Activated CD4-positive, alpha-beta T cell treated with anti-CD3 and anti-CD28 coated beads, Interleukin-2, amount 50 U/mL, for 1 hour (primary cell): ENCODE results near the gene SLC24A2.
"Not testable (repeated sequence)": the region's sequence is repeated elsewhere in the genome, so short reads cannot be mapped to it uniquely, and the experiment has no call there.

ENCODE experiments used
- DNase-seq: peaks from one replicate; pipeline ENCODE4 v3.0.0-alpha.2; 2020

SLC24A2 gene

GRCh38 chr9:19788614-19789271, at the start of gene SLC24A2:
Gene SLC24A2 (minus strand): TSS chr9:19789037.
- no peak for DNase-seq

GRCh38 chr9:19833331-19833730, 44.5 kb upstream of the SLC24A2 start:
- DNase-seq = not testable (repeated sequence)

- no peak for DNase-seq
Observed at GRCh38 chr9:19830796-19831195, 42.0 kb upstream of the SLC24A2 start.

GRCh38 chr9:19828576-19829109, 39.8 kb upstream of the SLC24A2 start:
- DNase-seq = no peak

- no peak for DNase-seq
Observed at GRCh38 chr9:19816769-19817168, 27.9 kb upstream of the SLC24A2 start.

GRCh38 chr9:19812194-19812593, 23.4 kb upstream of the SLC24A2 start:
- DNase-seq = no peak

- no peak for DNase-seq
Observed at GRCh38 chr9:19809422-19810269, 20.8 kb upstream of the SLC24A2 start.

- no peak for DNase-seq
Observed at GRCh38 chr9:19807182-19807892, 18.5 kb upstream of the SLC24A2 start.

GRCh38 chr9:19804431-19804830, 15.6 kb upstream of the SLC24A2 start:
- DNase-seq = no peak

- DNase-seq = no peak
Observed at GRCh38 chr9:19800884-19801283, 12.0 kb upstream of the SLC24A2 start.

GRCh38 chr9:19799784-19800183, 10.9 kb upstream of the SLC24A2 start:
- no peak for DNase-seq

- DNase-seq = no peak
Observed at GRCh38 chr9:19788152-19788551, 685 bp downstream of the SLC24A2 start.

GRCh38 chr9:19787672-19788071, 1.2 kb downstream of the SLC24A2 start:
- DNase-seq = no peak

GRCh38 chr9:19785230-19785629, 3.6 kb downstream of the SLC24A2 start:
- DNase-seq = no peak

- DNase-seq = no peak
Observed at GRCh38 chr9:19784136-19784535, 4.7 kb downstream of the SLC24A2 start.

- DNase-seq = no peak
Observed at GRCh38 chr9:19783500-19783899, 5.3 kb downstream of the SLC24A2 start.

GRCh38 chr9:19782005-19782404, 6.8 kb downstream of the SLC24A2 start:
- no peak for DNase-seq

- no peak for DNase-seq
Observed at GRCh38 chr9:19781240-19781639, 7.6 kb downstream of the SLC24A2 start.

GRCh38 chr9:19771446-19771845, 17.4 kb downstream of the SLC24A2 start:
- no peak for DNase-seq

GRCh38 chr9:19770973-19771372, 17.9 kb downstream of the SLC24A2 start:
- no peak for DNase-seq

- DNase-seq = no peak
Observed at GRCh38 chr9:19769213-19769612, 19.6 kb downstream of the SLC24A2 start.

GRCh38 chr9:19768798-19769197, 20.0 kb downstream of the SLC24A2 start:
- no peak for DNase-seq

- no peak for DNase-seq
Observed at GRCh38 chr9:19759066-19759465, 29.8 kb downstream of the SLC24A2 start.
